IPS-18c (cell line): Measurements from ENCODE around the gene PPEF2.
"Not testable (repeated sequence)": the region's sequence is repeated elsewhere in the genome, so short reads cannot be mapped to it uniquely, and the experiment has no call there.

Source experiments
- H3K4me3 ChIP-seq: 2 replicates; pipeline ENCODE4 v1.7.0; 2013; ENCODE audit warnings: low read depth, mild to moderate bottlenecking, low read length, moderate library complexity; ENCODE audit not compliant: insufficient read depth
- H3K9me3 ChIP-seq: one replicate; pipeline ENCODE4 v1.6.1; 2013; ENCODE audit warnings: mild to moderate bottlenecking, low read length, moderate library complexity; ENCODE audit not compliant: control insufficient read depth, insufficient read depth

PPEF2 gene

GRCh38 chr4:75902352-75902751 lies at the start of gene PPEF2:
Gene PPEF2 (minus strand): TSS chr4:75902452. CDS start chr4:75896325, 6,127 bp downstream.
- Histone ChIP-seq H3K9me3 (no peaks in the 10 kb centered on the region), H3K4me3 (no peak within 1 kb of the TSS)

GRCh38 chr4:75950213-75950815 lies 48.1 kb upstream of the PPEF2 start:
- Histone ChIP-seq H3K9me3 (no peaks in the 10 kb centered on the region), H3K4me3 (no peak overlapping the region)

DNA sequence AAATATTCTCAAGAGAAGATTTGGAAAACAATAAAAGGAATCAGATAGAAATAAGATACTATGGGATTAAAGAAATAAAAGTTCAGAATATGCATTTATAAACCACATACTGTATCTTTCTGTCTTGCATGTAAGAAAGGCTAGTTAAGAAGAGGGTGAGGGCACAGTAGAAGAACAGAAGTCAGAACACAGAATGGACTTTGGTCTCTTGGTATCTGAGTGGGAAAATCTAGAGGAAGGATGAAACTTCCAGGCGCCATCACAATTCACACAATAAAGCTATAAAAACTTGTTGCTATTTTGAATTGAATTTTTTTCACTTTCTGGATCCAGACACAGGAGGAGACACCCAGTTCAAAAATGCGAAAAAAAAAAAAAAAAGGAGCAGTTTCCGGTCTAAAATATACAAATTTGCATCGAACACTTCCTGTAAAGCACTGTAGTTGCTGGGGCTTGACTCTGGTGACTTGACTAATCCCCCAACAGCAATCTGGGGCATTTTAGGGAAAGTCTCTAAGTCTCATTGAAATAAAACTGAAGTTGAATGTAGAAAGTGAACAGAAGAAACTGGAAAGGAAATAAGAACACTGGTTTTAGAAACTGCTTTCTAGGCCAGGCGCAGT lies 46.7 kb upstream of the PPEF2 start:
- H3K9me3 ChIP-seq, result no peaks in the 10 kb centered on the region
- H3K4me3 ChIP-seq, result no peak overlapping the region

DNA sequence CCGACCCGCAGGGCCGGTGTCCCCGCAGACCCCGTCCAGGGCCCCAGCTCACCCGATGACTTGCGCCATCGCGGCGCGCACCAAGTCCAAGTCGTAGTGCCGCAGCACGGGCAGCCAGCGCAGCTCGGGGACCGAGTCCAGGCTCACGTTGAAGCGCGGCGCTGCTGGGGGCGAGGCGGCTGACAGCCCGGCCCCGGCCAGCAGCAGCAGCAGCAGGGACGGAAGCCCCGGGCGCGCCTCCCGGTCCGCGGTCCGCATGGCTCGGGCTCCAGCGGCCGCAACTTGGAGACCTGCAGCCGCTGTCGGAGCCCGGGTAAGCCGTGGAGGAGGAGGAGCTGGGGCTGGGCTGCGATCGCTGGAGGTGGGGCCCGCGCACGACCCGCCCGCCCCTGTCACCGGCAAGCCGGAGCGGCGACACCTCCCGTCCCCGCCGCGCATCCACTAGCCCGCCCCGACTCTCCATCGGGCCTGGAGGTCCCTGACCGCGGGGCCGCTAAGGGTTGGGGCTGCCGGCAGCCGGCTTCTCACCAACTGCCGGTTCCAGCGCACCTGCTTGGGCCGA lies 38.5 kb upstream of the PPEF2 start, which contains the start of gene NAAA:
TSS of gene NAAA (minus strand) at position 322 of the 562 bp plus-strand sequence. CDS start at position 258, 64 bp downstream.
- H3K9me3 ChIP-seq, result no peaks in the 10 kb centered on the region
- peak within 1 kb of the TSS; percentile 84 for H3K4me3 ChIP-seq

DNA sequence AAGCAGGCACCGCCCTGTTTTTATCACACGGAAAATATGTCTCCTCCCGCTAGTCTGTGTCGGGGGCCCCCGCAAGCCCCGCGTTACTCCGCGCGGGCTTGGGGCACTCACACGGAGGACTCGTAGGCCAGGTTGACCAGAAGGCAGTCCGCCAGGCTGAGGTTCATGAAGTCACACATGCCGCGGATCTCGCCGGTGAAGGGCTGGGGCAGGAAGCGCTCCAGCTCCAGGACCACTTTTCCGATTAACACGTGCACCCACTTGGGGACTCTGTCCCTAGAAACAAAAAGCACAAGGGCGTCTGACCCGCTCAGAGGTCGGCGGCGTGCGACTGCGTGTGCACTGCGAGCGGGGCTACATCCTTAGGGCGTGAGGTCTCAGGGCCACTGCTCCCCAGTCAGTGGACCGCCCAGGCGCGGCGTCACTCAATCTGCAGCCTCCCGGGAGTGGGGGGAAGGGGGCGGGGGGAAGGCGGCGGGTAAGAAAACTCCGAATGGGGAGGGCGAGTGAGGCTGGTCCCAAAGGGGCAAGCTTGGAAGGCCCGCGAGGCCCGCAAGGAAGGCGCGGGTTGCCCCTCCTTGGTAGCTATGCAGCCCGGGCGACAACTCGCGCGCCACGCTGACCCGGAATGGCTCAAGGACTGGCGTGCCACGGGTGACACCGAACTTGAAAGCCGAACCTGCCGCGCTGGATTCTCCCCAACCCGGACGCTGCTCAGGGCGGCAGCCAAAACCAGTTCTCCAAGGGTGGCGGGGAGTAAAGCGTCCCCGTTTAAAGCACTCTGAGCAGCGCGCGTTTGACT lies 37.8 kb upstream of the PPEF2 start:
- peak overlapping the region; percentile 84 for H3K4me3 ChIP-seq
- H3K9me3 ChIP-seq, result no peaks in the 10 kb centered on the region

GRCh38 chr4:75935628-75936027 lies 33.4 kb upstream of the PPEF2 start:
- Histone ChIP-seq H3K4me3 (no peak overlapping the region), H3K9me3 (no peaks in the 10 kb centered on the region)

DNA sequence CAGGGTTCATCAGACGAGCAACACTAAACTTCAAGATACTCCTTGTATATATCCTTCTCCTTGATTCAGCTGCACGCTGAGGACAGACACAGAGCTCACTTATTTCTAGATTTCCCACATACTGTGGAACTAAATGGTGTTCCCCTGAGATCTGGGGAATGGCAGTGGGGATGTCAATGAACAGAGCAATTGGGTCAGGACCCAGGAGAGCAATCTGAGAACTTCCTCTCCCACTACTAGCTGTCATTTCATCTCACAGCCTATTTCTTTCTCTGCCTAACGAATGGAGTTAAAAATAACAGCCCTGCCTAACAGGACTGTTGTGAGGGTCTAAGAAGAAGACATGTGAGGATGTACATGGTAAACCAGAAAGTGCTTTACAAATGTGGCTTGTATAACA lies 27.9 kb upstream of the PPEF2 start:
- Histone ChIP-seq H3K9me3 (no peaks in the 10 kb centered on the region), H3K4me3 (no peak overlapping the region)

GRCh38 chr4:75924916-75925315 lies 22.7 kb upstream of the PPEF2 start:
- not testable (repeated sequence) for H3K4me3 ChIP-seq, H3K9me3 ChIP-seq

DNA sequence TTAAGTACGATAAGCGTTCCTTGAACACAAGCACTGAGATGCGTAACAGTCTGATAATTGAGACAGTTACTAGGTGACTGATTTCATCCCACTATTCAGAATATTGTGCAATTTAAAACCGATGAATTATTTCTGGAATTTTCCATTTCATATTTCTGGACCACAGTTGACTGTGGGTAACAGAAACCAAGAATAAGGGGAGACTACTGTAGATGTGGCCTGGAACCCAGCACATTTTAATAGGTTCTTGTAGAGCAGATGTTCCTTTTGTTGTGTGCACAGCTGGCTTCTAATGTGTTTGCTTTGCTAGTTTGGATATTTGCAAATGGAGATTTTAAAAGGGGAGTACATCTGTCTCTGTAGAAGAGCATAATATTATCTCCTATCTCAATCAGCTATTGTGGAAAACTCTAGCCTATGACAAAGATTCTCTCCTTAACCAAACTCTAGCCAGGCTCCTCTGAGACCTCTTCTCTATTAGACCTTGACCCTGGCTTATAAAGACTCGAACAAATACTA lies 22.1 kb upstream of the PPEF2 start:
- Histone ChIP-seq H3K9me3 (no peaks in the 10 kb centered on the region), H3K4me3 (no peak overlapping the region)

- no peak overlapping the region for H3K4me3 ChIP-seq
Observed at GRCh38 chr4:75922588-75922987, 20.3 kb upstream of the PPEF2 start.

DNA sequence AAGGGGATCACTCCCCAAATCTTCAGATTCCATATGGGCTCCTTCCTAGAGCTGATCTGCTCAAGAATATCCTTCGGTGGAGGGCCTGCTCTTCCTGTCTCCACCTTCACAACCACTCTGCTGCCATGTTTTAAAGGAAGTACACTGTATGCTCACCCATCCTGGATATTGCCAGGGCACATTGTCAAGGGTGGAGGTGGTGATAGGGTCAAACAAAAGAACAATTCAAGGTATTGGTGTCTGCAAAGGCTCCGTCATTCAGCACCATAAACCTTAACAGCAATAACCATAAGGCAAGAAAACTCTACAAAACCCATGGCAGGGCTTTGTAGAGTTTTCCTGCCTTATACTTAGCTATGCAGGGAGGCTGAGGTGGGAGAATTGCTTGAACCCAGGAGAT lies 19.7 kb upstream of the PPEF2 start:
- H3K4me3 ChIP-seq, result no peak overlapping the region

More at GRCh38 chr4:75922588-75922987, 20.3 kb upstream of the PPEF2 start:
- H3K9me3 ChIP-seq, result no peaks in the 10 kb centered on the region

GRCh38 chr4:75920327-75920726 lies 18.1 kb upstream of the PPEF2 start:
- Histone ChIP-seq H3K4me3 (no peak overlapping the region), H3K9me3 (no peaks in the 10 kb centered on the region)

More for the DNA sequence above, 19.7 kb upstream of the PPEF2 start:
- no peaks in the 10 kb centered on the region for H3K9me3 ChIP-seq

DNA sequence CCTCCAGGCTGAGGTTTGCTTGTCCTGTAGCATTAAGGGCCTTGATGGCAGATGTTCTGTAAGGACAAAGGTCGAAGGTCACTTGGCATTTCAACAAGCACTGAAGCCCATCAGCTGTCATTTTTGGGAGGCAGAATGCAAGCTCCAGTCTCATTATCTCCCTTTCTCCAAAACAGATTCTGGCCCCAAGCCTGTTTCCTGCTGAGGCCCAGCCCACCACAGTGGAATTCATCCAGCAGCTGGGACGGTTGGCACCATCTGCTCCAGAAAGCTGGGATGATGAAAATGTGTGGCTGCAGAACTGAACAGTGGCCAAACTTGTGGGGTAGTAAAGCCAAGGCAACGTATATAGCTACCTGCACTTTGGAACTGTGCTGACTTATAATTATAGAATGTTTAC lies 17.7 kb upstream of the PPEF2 start:
- Histone ChIP-seq H3K4me3 (no peak overlapping the region), H3K9me3 (no peaks in the 10 kb centered on the region)

DNA sequence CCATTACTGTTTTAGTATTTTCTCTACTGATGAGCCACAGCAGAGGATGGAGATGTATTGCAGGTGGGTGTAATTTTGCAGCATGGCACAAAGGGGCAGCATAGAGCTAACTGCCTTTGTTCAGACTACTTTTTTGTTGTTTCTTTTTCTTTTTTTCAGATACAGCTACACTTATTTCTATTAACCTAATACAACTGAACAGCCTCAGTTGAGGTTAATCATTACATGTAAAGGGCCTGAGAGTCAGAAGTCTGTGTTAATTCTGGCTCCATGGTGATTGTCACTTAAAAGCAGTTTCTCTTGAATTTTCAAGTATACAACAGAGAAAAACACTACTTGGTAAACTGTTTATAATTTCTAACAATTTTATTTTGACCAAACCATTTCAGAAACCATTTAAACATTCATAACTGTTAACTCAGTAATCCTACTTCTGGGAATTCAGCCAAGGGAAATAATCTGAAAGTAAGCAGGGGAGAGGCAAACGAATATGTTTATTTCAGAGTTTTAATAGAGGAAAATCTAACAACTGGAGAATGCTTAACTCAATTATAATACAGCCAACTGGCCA lies 13.9 kb upstream of the PPEF2 start:
- peaks cover 1% of the 10 kb centered on the region for H3K9me3 ChIP-seq

GRCh38 chr4:75912968-75913367 lies 10.7 kb upstream of the PPEF2 start:
- peaks cover 6% of the 10 kb centered on the region for H3K9me3 ChIP-seq
- H3K4me3 ChIP-seq, result no peak overlapping the region

More for the DNA sequence above, 13.9 kb upstream of the PPEF2 start:
- H3K4me3 ChIP-seq, result no peak overlapping the region

DNA sequence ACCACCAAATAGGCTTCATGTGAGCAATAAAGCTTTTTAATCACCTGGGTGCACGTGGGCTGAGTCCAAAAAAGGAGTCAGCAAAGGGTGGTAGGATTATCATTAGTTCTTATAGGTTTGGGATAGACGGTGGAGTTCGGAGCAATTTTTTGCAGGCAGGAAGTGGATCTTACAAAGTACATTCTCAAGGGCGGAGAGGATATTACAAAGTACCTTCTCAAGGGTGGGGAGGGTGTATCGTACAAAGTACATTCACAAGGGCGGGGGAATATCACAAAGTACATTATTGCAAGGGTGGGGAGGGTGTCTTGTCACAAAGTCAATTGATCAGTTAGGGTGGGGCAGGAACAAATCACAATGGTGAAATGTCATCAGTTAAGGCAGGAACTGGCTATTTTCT lies 8.6 kb upstream of the PPEF2 start:
- not testable (repeated sequence) for H3K4me3 ChIP-seq, H3K9me3 ChIP-seq

GRCh38 chr4:75909405-75909804 lies 7.2 kb upstream of the PPEF2 start:
- H3K9me3 ChIP-seq, result peaks cover 6% of the 10 kb centered on the region
- H3K4me3 ChIP-seq, result no peak overlapping the region
